ENCODE results near the gene SMIM11.
"Not testable (repeated sequence)": the region's sequence is repeated elsewhere in the genome, so short reads cannot be mapped to it uniquely, and the experiment has no call there.

Gene SMIM11

GRCh38 chr21:34374940-34375618, at the start of gene SMIM11:
Gene SMIM11 (plus strand): TSS chr21:34375507. CDS start chr21:34379505, 3,998 bp downstream.
- DNase-seq = not testable (repeated sequence)

- no peak for DNase-seq
Observed at GRCh38 chr21:34330055-34330454, 45.3 kb upstream of the SMIM11 start.

GRCh38 chr21:34331726-34332125, 43.6 kb upstream of the SMIM11 start:
- DNase-seq = no peak

- DNase-seq = no peak
Observed at GRCh38 chr21:34332347-34332746, 43.0 kb upstream of the SMIM11 start.

- no peak for DNase-seq
Observed at GRCh38 chr21:34333121-34333739, 42.1 kb upstream of the SMIM11 start.

GRCh38 chr21:34335316-34335715, 40.0 kb upstream of the SMIM11 start:
- DNase-seq = no peak

- no peak for DNase-seq
Observed at GRCh38 chr21:34336245-34336644, 39.1 kb upstream of the SMIM11 start.

GRCh38 chr21:34336756-34337391, 38.4 kb upstream of the SMIM11 start:
- no peak for DNase-seq

- DNase-seq = no peak
Observed at GRCh38 chr21:34337741-34338140, 37.6 kb upstream of the SMIM11 start.

- no peak for DNase-seq
Observed at GRCh38 chr21:34338226-34338625, 37.1 kb upstream of the SMIM11 start.

- DNase-seq = no peak
Observed at GRCh38 chr21:34340061-34340460, 35.2 kb upstream of the SMIM11 start.

GRCh38 chr21:34342476-34342875, 32.8 kb upstream of the SMIM11 start:
- no peak for DNase-seq

GRCh38 chr21:34343347-34343746, 32.0 kb upstream of the SMIM11 start:
- DNase-seq = no peak

- no peak for DNase-seq
Observed at GRCh38 chr21:34343838-34344381, 31.4 kb upstream of the SMIM11 start.

- DNase-seq = no peak
Observed at GRCh38 chr21:34344584-34344983, 30.7 kb upstream of the SMIM11 start.

- no peak for DNase-seq
Observed at GRCh38 chr21:34345091-34345871, 30.0 kb upstream of the SMIM11 start.

GRCh38 chr21:34345892-34346291, 29.4 kb upstream of the SMIM11 start:
- no peak for DNase-seq

- no peak for DNase-seq
Observed at GRCh38 chr21:34348890-34349519, 26.3 kb upstream of the SMIM11 start.

GRCh38 chr21:34351786-34352241, 23.5 kb upstream of the SMIM11 start:
- peak; percentile 52 for DNase-seq

- no peak for DNase-seq
Observed at GRCh38 chr21:34352556-34352955, 22.8 kb upstream of the SMIM11 start.

GRCh38 chr21:34353182-34353581, 22.1 kb upstream of the SMIM11 start:
- DNase-seq = no peak

GRCh38 chr21:34354836-34355235, 20.5 kb upstream of the SMIM11 start:
- no peak for DNase-seq

- DNase-seq = no peak
Observed at GRCh38 chr21:34355570-34355969, 19.7 kb upstream of the SMIM11 start.
